ENCODE results near the gene MEF2C.

Gene MEF2C

DNA sequence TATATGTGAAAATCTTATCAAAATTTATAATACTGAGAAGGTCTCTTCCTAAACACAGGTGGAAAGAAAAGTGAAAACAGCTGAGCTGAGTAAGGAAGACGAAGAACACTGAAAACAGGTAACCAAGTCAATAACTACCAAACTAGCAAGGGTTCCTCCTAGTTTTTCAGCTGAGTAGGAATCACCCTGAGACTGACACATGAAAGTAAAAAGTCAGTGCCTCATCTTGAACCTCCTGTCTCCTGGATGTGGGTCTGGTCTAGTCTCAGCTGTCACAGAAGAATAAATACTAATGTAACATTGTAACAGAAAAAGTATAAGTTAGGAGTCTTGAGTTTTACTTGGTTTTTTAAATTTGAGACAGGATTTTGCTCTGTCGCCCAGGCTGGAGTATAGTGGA is 121.0 kb downstream of the MEF2C start:
- no peak for DNase-seq (ENCODE audit: low read depth in 3 of 3, low spot score in 1 of 3)

DNA sequence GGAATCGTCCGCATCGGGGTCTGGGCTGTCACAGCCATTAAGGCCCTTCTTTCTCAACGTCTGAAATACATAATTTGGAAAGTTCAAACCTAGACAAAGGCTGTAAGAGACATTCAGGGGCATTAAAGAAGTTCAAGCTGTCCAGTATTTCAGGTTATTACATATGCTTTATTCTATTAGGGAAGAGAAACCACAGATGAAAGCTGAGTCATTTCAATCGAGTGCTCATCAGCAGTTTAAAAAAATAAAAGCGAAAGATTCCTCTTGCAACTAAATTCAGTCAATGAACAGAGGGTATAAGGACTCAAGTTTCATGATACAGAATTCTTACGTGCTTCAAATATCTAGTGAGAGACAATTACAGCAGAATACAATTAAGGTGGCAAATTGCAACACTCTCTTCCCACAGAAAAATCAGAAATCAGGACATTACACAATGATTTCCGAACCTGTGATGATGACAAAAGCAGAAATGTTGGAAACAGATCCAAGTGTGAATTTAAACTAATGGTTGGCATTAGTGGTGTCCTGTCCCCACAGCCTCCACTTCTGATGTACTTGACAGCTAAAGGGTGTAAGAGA is 121.6 kb downstream of the MEF2C start:
- DNase-seq (ENCODE audit: low read depth in 3 of 3, low spot score in 1 of 3) = no peak

DNA sequence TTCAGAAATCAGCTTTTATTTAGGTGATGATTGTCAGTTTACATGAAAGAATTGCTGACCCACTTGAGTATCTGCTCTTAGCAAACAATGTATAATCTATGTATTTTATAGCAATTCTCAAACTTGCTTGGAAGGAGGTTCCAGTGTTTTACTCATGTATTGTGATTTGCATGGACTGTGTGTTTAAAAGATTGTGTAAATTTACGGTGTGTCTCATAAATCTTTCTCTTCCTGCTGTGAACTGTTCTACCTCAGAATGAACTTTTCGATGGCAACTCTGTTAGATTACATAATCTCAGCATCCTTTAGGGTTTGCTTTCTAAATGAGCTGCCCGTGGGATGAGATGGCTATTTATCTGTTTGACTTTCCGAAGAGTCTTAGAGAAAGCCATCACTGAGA is 122.5 kb downstream of the MEF2C start:
- no peak for DNase-seq (ENCODE audit: low read depth in 3 of 3, low spot score in 1 of 3)

GRCh38 chr5:88758591-88758990 is 124.4 kb downstream of the MEF2C start:
- no peak for DNase-seq (ENCODE audit: low read depth in 3 of 3, low spot score in 1 of 3)

DNA sequence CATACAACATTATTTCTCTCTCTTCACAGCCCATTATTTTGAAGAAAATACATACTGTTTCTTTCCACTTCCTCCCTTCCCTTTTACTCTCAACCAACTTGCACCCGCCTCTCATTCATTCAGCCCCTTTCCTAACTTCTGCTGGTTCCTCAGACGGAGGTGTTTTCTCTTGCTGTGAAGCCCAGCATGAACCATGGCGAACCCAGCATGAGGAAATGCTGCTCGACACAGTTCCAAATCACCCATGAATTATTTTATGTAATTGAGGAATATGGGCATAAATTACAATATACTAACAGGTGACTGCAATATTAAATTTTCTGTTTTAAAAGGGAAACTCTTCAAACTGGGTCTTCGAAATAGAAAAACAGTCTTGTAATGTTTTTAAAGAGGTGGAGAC is 124.8 kb downstream of the MEF2C start:
- DNase-seq (ENCODE audit: low read depth in 3 of 3, low spot score in 1 of 3) = no peak

GRCh38 chr5:88756953-88757352 is 126.0 kb downstream of the MEF2C start:
- no peak for DNase-seq (ENCODE audit: low read depth in 3 of 3, low spot score in 1 of 3)

- no peak for DNase-seq (ENCODE audit: low read depth in 3 of 3, low spot score in 1 of 3)
These were observed 134.3 kb downstream of the MEF2C start for GRCh38 chr5:88748666-88749065.

DNA sequence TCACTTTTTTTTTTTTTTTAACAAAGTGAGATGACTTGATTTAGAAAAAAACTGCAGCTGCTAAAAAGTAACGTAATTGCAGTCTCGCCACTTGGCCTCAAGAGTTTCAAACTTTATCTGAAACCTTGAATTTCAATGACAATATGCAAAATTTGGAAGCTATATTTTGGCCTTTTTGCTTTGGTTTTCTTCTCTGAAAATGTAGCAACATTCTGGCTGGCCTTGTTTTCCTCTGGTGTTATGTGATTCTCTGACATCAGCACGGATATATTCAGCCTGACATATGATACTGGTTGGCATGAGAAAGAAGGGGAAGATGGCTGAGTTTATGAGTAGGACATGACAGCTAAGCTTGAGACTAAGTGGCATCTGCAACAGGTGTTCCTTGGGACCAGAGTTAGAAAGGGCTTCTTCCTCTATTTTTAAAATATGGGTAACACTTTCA is 136.5 kb downstream of the MEF2C start:
- DNase-seq (ENCODE audit: low read depth in 3 of 3, low spot score in 1 of 3) = no peak

GRCh38 chr5:88745093-88745696 is 137.8 kb downstream of the MEF2C start:
- no peak for DNase-seq (ENCODE audit: low read depth in 3 of 3, low spot score in 1 of 3)

DNA sequence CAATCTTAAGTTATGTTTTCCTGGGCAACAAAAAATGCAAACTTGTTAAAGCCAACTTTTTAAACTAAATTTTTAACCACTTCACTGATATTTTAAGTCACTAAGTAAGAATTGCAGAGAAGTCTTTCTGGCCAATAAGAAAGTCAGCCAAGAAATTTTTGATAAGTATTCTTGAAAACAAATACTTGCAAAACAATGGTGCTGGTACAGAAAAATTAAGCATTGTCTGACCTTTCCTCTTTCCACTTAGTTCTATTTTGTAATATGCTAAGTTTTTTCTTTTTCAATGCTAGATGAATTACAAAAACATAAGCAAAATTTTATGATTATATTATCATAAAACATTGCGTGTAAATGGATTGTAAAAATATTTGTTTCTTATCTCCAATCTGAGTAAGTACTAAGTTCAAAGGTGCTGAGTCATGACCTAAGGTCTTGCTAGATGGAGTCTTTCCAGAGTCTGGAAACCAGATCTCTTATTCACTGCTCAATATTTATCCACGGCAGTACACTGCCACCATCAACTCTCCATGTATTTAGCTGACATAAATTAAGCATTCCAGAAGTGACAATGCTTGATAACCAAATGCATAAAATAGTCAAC is 139.7 kb downstream of the MEF2C start:
- DNase-seq (ENCODE audit: low read depth in 3 of 3, low spot score in 1 of 3) = no peak

- DNase-seq (ENCODE audit: low read depth in 3 of 3, low spot score in 1 of 3) = no peak
These were observed 141.0 kb downstream of the MEF2C start for GRCh38 chr5:88741964-88742363.

DNA sequence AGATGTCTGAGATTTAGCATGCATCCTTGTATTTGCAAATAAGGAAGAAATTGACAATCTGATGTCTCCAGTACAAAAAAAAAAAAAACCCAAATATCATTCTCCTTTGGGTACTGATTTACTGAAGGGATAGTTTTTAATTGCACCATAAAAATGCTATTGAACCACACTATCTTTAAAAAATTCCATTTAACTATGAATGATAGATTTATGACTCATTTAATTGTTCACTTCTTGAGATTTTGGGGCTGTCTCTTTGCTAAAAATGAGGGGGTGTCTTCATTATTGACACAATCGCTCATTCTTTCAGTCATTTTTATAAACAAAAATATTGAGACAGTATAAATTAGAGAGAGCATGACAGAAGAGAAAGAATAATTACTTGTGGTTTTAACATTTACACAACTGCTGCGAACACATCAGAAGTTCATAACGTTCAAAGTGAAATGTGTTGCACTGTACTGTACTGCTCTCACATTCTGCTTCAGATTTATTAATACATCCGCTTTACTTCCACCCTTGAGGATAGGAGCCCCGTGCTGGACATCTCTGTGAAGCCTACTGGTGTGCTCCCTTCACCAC is 142.3 kb downstream of the MEF2C start:
- DNase-seq (ENCODE audit: low read depth in 3 of 3, low spot score in 1 of 3) = no peak

DNA sequence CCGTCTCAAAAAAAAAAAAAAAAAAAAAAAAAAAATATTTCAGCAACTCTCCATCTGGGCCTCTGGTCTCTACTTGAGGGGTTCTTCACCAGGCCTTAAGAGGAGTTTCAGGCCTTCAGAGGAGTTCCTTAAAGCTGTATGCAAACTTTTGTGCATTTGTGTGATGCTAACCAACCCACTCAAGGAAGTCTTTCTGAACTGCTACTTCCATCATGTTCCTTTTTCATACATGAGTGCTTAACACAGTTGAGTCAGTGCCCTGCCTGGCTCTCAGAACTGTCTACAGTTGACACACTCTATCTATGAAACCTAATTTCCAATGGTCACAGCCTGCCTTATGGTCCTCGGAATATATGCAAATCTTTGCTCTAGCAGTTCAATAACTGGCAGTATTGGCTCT is 146.5 kb downstream of the MEF2C start:
- DNase-seq (ENCODE audit: low read depth in 3 of 3, low spot score in 1 of 3) = no peak

DNA sequence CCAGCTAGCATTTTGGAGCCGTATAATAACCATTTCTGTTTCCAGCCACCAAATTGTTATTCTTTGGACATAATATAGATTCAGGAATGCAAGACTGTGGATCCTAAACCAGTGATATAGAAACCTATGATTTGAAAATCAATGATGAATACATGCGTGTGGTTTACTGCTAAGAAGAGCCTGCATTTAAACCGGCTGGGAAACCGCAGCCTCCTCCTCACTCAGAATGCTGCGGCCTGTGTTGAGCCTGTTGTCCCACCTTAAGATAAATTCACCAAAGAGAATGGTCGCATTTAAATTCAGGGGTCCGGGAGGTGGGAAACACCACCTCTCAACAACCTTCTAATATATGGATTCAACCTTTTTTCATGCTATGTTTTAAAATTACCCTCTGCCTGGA is 148.0 kb downstream of the MEF2C start:
- no peak for DNase-seq (ENCODE audit: low read depth in 3 of 3, low spot score in 1 of 3)

GRCh38 chr5:88734191-88734640 is 148.8 kb downstream of the MEF2C start:
- DNase-seq (ENCODE audit: low read depth in 3 of 3, low spot score in 1 of 3) = no peak

DNA sequence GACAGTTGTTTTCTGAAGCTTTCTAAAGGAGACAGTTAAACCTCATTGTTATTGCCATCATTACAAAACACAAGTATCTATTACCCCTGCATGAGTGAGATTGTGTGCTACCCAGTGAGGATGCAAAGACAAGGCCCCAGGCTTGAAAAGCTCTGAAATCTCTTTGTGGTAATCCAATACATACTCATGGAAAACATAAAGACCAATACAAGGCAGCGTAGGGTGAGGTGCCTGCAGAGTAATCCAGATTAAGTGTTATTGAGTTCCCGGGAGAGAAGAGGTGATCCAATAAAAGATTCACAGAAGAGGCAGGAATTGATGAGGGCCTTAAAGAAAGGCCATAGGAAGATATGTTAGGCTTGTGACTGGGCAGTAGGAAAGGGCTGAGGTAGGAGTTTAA is 150.1 kb downstream of the MEF2C start:
- no peak for DNase-seq (ENCODE audit: low read depth in 3 of 3, low spot score in 1 of 3)

DNA sequence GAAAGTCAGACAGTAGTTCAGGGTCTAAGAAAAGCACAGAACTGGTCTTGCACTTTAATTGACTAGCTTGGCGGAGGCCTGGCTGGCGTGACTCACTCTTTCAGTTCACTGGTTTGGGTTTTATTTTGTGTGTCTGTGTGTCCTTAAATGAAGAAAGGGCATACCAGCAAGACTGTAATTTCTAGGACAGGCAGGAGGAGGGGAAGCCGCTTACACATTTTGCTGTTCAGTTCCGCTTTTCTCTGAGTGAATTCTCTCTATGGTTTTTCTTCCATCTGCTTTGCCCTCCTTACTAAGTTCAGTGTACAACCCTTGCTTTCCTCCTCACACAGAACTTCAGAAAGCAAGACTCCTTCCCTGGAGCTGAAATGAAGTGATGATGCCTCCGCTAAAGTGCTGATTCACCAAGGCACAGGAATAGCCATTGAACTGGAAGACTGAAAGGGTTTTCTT is 150.8 kb downstream of the MEF2C start:
- DNase-seq (ENCODE audit: low read depth in 3 of 3, low spot score in 1 of 3) = no peak

GRCh38 chr5:88729829-88730182 is 153.2 kb downstream of the MEF2C start:
- no peak for DNase-seq (ENCODE audit: low read depth in 3 of 3, low spot score in 1 of 3)

DNA sequence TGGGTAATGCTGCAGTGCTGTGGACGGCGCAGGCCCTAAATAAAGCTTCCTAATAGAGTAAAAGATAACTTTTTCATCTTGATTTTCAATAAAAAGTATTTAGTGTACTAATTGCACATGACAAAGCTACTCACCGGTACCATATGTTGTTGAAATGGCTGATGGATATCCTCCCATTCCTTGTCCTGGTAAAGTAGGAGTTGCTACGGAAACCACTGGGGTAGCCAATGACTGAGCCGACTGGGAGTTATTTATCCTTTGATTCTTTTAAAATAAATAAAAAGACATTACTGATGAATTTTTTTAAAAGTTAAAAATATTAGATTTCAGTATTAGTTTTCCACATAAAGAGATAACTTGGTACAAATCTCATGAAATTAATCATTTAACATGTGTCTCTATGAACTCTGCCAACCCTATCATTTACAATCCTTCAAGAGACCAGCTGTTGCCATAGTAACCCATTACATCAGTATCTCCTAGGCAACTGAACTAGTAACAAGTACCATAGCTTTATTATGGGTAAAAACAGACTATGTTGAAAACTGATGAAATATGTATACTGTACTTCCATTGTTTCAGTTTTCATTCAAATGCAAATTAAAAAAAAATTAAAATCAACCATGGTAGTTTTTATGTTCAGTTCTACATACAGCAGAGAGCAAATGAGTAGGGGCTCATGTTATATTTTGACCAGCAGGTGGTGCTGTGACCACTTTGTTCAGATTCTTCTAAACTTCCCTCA is 153.7 kb downstream of the MEF2C start:
- DNase-seq (ENCODE audit: low read depth in 3 of 3, low spot score in 1 of 3) = peak; percentile 10 to 23 (median 16)

GRCh38 chr5:88727705-88728313 is 155.2 kb downstream of the MEF2C start:
- DNase-seq (ENCODE audit: low read depth in 3 of 3, low spot score in 1 of 3) = no peak

DNA sequence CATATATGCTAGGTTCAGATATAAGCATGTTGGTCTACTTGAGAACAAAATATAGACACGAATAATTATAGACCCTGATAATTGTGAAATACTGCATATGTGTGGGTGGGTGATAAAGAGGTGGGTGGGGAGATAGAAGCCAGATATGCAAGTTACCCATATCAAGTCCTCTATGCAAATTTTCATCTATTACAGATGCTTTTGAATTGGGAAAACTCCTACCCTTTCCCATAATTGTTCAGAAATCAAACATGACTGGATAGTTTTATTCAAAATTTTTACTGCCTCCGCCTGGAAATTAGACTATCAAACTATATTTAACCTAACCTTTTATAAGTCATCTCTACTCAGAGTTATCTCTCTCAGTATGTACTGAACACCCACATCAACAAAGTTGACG is 157.5 kb downstream of the MEF2C start:
- DNase-seq (ENCODE audit: low read depth in 3 of 3, low spot score in 1 of 3) = no peak
